Gastrocnemius medialis (tissue), 4 donors: ENCODE data around the gene AAK1.

ENCODE experiments used
- CTCF ChIP-seq, 5 experiments: fragments of 450-650 bp in 3 of 5; fragments of 200-600 bp in 2 of 5; sonication (generic) in 2 of 5; IDR thresholded peaks in 4 of 5; conservative IDR thresholded peaks in 1 of 5; 1 replicate in 4 of 5; 2 replicates in 1 of 5; pipeline ENCODE4 v1.5.1; 2016 to 2019; ENCODE audit warnings: antibody characterized with exemption in 5 of 5, mild to moderate bottlenecking in 3 of 5, moderate library complexity in 3 of 5
- POLR2A ChIP-seq, 2 donors: fragments of 450-650 bp; IDR thresholded peaks; one replicate each; pipeline ENCODE4 v1.6.1; 2017; ENCODE audit warnings: antibody characterized with exemption in 2 of 2, mild to moderate bottlenecking in 2 of 2, moderate library complexity in 2 of 2

- TF ChIP-seq CTCF (IDR thresholded peaks at IDR 0.05 in 4 of 5, conservative IDR thresholded peaks at IDR 0.05 in 1 of 5) (no peak), POLR2A (IDR thresholded peaks at IDR 0.05) (no peak)
Measured at GRCh38 chr2:69483696-69484095, 159.8 kb downstream of the AAK1 start.
